ENCODE results near the gene LDAH. TPM values are rescaled to one million over a fixed set of nuclear protein-coding genes. Genes with fewer than 3 reads are reported as not detected.

The LDAH gene
- 18.3 TPM for total RNA-seq

DNA sequence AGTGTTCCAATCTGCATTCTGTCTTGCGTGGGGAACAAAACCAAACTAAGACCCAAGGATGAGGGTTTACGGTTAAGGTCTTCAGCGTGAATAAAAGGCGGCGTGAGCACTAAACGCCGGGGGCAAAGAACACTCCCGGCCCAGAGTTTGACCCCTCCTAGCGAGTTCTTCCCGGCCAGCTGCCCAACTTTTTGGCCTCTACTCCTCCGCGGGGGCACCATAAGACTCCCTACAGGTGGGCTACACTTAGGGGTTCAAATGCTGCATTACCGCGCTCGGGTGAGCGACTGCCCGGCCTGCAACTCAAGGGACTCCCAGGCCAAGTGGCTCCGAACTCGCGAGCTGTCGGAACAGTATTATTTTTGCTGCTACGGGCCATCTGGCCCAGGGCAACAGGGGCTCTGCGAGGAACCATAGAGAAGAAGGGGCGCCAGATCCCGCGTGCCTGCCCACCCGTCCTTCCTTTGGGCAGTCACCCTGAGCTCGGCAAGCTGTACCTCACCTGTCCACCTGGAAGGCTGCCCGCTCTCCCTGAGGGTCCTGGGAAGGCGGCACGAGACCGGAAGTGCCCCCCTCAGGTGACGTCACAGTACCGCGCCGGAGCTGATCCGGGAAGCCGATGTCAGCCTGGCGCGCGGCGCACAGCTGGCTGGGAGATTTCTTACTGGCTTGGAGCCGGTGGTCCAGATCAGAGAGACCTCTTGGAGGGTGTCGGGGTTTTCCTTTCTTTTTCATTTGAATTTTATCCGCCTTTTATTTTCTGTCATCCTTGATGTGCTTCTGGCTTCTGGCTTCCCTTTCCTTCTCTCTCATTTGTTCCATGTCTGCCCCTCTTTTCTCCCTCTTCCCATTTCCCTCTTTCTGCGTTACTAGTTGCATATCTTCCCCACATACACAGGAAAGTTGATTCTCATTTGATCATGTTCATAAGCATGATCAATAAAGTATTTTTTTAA is at the start of gene LDAH:
TSS of gene LDAH (minus strand) at position 567 of the 956 bp plus-strand sequence. CDS start 21,638 bp downstream, outside the sequence.
- ATAC-seq (peak; percentile 99), DNase-seq (ENCODE audit: low spot score) (peak; percentile 96)
- intact Hi-C loops (cut with DNase I) = no loop called here

GRCh38 chr2:20868377-20868776 is 45.5 kb upstream of the LDAH start:
- ATAC-seq (no peak), DNase-seq (ENCODE audit: low spot score) (no peak)
- intact Hi-C loops (cut with DNase I) = no loop called here

DNA sequence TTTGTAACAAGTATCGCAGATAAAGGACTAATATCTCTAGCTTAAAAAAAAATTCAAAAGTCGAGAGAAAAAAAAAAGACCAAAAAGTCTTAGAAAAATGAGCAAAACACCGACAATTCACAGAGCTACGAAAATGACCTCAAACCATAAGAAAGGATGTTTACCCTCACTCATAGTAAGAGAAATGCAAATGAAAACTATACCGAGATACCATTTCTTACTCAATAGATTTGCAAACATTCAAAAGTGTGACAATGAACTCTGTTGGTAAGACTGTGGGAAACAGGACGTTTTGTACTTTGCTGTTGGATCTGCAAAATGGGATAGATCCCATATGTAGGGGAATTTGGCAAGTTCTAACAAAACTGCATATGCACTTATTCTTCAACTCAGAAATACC is 39.9 kb upstream of the LDAH start:
- intact Hi-C loops (cut with DNase I) = no loop called here
- no peak for DNase-seq (ENCODE audit: low spot score)
- ATAC-seq = no peak

GRCh38 chr2:20855456-20855855 is 32.6 kb upstream of the LDAH start:
- intact Hi-C loops (cut with DNase I) = no loop called here
- DNase-seq (ENCODE audit: low spot score) (no peak), ATAC-seq (no peak)

DNA sequence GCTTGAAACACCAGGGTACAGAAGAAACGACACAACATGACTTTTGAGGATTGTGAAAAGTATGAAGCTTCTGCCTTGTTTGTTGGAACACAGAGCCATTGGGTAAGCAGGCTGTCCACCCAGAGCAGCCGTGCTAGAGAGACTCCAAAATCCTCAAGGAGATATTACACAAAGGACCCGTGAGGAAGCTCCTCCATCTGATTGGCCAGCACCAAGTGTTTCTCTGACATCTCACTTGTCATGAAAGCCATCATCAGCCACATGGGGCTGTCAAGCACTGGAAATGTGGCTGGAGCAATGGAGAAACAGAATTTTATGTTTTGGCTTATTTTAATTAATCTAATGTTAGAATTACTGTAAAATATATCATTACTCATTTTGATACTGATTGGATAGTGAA is 29.8 kb upstream of the LDAH start:
- no peak for DNase-seq (ENCODE audit: low spot score)
- intact Hi-C loops (cut with DNase I) = loop anchor here (5.0 kb wide), 1 partner anchor 130 kb away; no protein-coding TSS in a partner anchor
- no peak for ATAC-seq

- intact Hi-C loops (cut with DNase I) = loop anchor here (5.0 kb wide), 1 partner anchor 130 kb away; no protein-coding TSS in a partner anchor
- ATAC-seq (no peak), DNase-seq (ENCODE audit: low spot score) (no peak)
These were observed 29.2 kb upstream of the LDAH start for GRCh38 chr2:20852139-20852538.

DNA sequence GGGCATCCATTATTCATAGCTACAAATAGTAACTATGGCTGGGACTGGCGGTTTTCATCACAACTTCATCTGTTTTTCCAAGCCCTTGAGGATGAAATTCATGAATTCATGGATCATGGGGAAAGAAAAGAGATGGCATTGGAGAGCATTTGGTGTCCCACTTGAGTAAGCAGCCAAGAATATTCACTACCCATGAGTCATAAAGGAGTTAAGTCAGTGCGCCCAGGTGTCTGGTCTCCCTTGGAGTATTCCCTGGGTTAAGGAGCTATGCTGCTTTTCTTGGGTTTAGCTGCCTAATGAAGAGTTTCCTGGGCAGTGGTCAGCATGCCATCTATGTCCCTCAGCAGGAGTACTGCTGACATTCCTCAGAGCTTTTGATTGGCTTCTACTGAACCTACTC is 21.3 kb upstream of the LDAH start:
- ATAC-seq (no peak), DNase-seq (ENCODE audit: low spot score) (no peak)
- intact Hi-C loops (cut with DNase I) = no loop called here

- intact Hi-C loops (cut with DNase I) = no loop called here
- no peak for ATAC-seq
- DNase-seq (ENCODE audit: low spot score) = no peak
These were observed 16.2 kb upstream of the LDAH start for GRCh38 chr2:20839052-20839451.

GRCh38 chr2:20838016-20838415 is 15.1 kb upstream of the LDAH start:
- intact Hi-C loops (cut with DNase I) = no loop called here
- ATAC-seq (no peak), DNase-seq (ENCODE audit: low spot score) (no peak)

DNA sequence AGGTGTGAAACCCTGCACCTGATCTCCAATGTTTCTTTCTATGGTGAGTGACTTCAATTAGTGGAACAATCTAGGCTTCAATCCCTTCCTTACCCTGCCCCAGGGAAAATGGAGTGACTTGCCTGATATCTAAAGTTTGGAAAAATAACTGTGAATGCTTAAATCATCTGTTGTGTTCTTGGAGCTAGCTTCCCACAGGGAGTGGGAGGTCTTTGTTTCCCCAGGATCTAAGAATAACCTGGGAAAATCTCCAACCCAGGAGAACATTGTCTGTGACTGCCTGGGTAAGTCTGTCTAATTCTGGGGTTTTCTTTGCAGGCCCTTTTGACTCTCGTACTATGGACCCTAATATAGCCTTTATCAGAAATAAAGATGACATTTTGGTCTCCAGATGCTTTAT is 13.6 kb upstream of the LDAH start:
- DNase-seq (ENCODE audit: low spot score) (no peak), ATAC-seq (no peak)
- intact Hi-C loops (cut with DNase I) = no loop called here

DNA sequence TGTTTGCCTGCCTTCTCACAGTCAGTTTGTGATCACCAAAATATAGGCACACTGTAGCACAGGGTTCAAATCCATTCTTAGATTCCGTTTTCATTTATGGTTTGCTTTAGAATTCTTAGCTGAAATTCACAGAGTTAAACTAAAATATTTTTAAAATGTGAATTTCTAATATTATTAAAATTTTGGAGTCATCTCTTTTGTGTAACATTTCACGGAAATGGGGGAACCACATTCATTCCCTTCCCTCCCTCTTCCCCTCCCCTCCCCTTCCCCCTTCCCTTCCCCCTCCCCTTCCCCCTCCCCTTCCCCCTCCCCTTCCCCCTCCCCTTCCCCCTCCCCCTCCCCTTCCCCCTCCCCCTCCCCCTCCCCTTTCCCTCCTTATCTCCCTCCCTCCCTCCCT is 11.4 kb upstream of the LDAH start:
- no peak for DNase-seq (ENCODE audit: low spot score)
- no peak for ATAC-seq
- intact Hi-C loops (cut with DNase I) = no loop called here

DNA sequence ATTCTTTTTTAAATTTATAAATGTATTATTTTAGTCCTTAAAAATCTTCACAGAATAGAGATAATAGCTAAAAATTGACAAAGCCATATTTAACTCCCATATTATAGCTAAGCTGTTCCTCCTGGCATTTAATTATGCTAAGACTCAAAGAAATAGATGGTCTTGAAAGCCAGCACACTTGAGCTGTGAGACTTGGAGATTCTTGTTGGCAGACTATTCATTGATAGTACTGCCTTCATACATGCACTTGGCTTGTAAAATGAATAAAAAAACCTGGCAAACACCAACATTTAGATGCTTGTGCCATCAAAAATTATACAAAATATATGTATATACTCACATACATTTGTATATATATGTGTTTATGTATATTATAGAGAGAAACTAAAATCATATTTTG is 9.7 kb upstream of the LDAH start:
- ATAC-seq (no peak), DNase-seq (ENCODE audit: low spot score) (no peak)
- intact Hi-C loops (cut with DNase I) = no loop called here

DNA sequence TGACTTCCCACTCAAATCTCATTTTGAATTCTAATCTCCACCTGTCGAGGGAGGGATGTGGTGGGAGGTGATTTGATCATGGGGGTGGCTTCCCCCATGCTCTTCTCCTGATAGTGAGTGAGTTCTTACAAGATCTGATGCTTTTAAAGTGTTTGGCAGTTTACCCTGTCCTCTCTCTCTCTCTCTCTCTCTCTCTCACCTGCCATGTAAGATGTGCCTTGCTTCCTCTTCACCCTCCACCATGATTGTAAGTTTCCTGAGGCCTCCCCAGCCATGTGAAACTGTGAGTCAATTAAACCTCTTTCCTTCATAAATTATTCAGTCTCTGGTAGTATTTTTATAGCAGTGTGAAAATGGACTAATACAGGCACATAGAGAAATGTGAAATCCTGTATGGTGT is 7.0 kb upstream of the LDAH start:
- DNase-seq (ENCODE audit: low spot score) = no peak
- no peak for ATAC-seq
- intact Hi-C loops (cut with DNase I) = no loop called here

- intact Hi-C loops (cut with DNase I) = no loop called here
These were observed 1.0 kb upstream of the LDAH start for GRCh38 chr2:20823917-20824316.

DNA sequence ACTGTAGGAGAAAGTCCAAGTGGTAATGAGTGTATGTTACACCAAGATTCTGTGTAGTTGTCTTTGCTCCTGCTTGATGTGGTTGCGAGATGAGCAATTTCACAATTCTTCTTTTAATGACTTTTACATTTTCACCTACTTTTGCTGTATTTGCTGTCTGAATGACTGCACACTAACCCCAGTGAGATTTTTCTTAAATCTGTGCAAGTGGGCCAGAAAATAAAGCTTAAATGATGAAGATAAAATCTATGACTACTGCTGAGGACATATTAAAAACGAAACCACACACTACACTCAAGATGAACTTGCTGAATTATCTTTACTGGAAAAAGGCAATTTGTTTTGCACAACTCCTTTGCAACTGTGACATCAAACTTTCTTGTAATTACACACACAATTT is 4.1 kb downstream of the LDAH start:
- no peak for DNase-seq (ENCODE audit: low spot score)
- no peak for ATAC-seq
- intact Hi-C loops (cut with DNase I) = no loop called here

More at GRCh38 chr2:20823917-20824316, 1.0 kb upstream of the LDAH start:
- no peak for ATAC-seq
- no peak for DNase-seq (ENCODE audit: low spot score)

- DNase-seq (ENCODE audit: low spot score) (no peak), ATAC-seq (no peak)
- intact Hi-C loops (cut with DNase I) = no loop called here
These were observed 7.7 kb downstream of the LDAH start for GRCh38 chr2:20815216-20815615.

- ATAC-seq = no peak
- DNase-seq (ENCODE audit: low spot score) = no peak
- intact Hi-C loops (cut with DNase I) = no loop called here
These were observed 10.1 kb downstream of the LDAH start for GRCh38 chr2:20812779-20813178.

GRCh38 chr2:20806286-20806685 is 16.6 kb downstream of the LDAH start:
- ATAC-seq (no peak), DNase-seq (ENCODE audit: low spot score) (no peak)
- intact Hi-C loops (cut with DNase I) = no loop called here

DNA sequence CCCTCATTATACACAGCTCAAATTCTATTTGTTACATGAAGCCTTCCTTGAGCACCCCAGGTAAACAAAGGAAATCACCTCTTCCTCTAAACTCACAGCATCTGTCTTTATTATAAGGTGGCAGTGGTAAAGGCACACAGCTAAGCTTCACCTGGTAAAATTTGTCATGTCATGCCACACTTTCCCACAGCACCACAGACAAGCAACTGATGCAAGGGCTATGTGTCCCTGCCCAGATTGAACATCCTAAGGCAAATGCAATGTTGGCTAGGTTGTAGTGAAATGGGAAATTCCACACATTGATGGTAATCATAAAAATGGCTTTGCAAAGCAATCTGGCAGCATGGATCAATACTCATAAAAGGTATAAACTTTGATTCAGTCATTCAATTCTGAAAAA is 18.9 kb downstream of the LDAH start:
- DNase-seq (ENCODE audit: low spot score) (no peak), ATAC-seq (no peak)
- intact Hi-C loops (cut with DNase I) = no loop called here

GRCh38 chr2:20803226-20803682 is 19.6 kb downstream of the LDAH start:
- ATAC-seq (no peak), DNase-seq (ENCODE audit: low spot score) (no peak)
- intact Hi-C loops (cut with DNase I) = no loop called here

- intact Hi-C loops (cut with DNase I) = no loop called here
- ATAC-seq (no peak), DNase-seq (ENCODE audit: low spot score) (no peak)
These were observed 25.8 kb downstream of the LDAH start for GRCh38 chr2:20797096-20797495.
